HTR-8/SVneo (cell line): Measurements from ENCODE around the gene ELF4.
"Not testable (repeated sequence)": the region's sequence is repeated elsewhere in the genome, so short reads cannot be mapped to it uniquely, and the experiment has no call there.

ENCODE experiments used
- DNase-seq: peaks from one replicate; pipeline ENCODE4 v3.0.0; 2011; ENCODE audit warnings: low spot score, mixed read lengths; ENCODE audit not compliant: insufficient read length
- FAIRE-seq: peaks from 2 replicates; lab custom pipeline; 2011; peaks lifted over from hg19 to GRCh38; lab: Jason Lieb, UNC

ELF4 gene

DNA sequence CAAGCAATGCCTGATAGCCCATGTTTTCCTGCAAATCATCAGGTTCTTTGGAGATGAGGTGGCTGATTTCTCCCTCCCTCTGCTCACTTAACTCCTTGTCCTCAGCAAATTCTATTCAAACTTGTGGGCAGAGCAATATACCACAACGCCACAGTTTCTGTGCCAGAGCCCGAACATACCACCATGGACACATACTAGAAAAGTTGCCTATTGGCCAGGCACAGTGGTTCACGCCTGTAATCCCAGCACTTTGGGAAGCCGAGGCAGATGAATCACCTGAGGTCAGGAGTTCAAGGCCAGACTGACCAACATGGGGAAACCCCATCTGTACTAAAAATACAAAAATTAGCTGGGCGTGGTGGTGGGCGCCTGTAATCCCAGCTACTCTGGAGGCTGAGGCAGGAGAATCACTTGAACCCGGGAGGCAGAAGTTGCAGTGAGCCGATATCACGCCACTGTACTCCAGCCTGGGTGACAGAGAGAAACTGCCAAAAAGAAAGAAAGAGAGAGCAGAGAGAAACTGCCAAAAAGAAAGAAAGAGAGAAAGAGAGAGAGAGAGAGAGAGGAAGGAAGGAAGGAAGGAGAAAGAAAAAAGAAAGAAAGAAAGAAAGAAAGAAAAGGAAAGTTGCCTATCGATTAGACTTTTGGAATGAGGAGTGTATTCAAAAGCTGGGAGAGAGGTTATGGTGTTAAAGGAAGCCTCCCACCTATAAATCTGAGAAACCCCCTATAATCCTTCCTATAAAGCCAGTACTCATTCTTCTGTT lies 5.0 kb upstream of the ELF4 start:
- not testable (repeated sequence) for DNase-seq, FAIRE-seq

DNA sequence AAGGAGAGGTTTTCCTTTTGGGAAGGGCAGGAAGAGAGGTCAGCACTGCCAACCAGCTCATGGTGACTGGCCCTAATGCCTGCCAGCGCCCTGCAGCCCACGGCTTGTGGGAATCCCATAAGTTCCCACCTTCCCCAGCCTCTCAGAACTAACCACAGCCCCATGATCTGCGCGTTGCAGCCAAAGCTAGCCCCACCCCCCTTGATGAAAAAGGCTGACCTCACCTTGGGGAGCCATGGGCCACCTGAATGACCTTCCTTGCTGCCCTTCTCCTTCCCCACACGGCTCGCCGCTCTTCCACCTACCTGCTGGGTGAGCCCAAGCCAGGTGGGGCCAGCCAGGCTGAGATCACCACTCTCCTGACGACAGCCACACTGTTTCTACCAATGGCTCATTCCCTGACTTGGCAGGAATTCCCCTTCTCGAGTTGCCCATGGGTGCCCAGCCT lies 3.9 kb upstream of the ELF4 start:
- FAIRE-seq (no peak), DNase-seq (no peak)

DNA sequence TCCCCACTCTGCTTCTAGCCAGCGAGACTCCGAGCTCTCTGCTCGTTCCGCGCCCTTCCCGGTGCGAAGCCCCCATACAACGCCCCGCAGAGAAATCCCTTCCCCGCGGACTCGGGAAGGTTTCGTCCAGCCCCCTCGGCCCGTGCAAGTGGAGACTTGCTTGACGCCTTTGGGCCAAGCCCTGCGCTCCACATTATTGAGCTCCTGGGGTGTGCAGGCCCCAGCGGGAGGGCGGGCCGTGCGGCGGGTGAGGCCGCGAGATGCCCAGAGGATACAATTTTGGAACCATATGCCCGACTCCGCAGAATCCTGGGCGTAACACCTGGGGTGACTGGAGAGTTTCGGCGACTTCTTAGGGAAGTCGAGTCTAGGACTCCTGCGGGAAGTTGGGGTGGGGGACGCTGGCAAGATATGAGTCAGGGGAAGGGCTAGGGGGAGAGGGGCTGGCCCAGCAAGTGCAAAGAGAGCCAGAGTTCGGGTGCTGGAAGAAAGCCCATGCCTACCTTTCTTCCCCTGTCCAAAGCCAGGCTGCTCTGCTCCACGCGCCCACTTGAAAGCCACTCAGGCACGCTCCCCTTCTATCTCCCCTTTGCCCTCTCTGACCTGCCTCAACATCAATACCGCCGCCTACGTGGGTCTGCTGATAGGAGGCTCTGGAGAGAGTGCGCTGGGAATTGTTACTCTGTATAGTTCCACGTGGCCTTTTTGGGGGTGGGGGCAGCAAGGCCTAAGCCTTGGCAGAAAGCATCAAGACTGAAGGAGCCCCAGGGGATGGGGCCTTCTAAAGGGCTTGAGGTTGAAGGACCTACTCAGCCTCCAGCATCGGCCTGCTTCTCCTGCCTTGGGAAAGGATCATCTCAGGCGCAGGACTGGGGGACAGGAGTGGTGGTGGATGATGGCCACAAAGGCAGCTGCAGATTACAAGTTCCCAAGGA lies 1.2 kb upstream of the ELF4 start:
- DNase-seq (no peak), FAIRE-seq (no peak)

DNA sequence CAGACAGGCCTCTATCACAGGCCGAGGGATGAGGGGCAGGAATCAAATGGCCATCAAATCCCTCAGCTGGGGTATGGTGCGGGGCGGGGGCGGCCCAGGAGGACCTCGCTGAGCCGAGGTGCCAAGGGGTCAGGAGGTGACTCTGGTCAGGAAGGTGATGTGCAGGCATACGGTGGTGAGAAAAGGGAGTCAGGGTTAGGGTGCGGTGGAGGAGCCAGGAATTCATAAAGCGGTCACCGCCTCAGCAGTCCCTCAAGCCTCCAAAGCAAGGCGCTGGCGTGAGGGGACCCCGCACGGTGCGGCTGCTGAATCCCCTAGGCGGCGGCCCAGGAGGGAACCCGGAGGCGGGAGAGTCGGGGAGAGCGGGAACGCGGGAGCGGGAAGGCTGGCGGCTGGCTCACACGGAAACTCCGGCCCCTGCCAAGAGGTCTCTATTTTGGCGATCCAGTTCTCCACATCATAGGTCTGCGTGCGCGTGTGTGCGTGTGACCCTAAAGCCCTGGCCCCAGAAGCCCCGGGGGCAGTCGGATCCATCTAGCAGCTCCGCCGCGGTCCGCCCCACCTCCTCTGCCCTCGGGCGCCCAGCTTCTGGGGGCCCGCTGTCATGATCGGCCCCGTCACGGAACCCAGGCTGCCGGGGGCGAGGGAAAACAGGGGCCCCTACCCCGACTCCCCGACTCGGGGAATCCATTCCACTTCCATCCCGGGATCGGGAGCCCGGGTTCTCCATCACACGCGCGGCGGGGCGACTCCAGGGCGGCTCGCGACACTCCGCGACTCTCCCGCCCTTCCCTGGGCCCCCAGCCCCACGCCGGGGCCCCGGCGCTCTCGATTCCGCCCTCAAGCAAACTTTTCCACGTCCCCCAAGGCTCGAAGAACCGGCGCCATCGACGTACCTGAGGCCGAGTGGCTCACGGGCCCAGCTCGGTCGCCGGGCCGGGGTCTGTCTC lies 593 bp downstream of the ELF4 start:
- FAIRE-seq: no peak
- DNase-seq: no peak

DNA sequence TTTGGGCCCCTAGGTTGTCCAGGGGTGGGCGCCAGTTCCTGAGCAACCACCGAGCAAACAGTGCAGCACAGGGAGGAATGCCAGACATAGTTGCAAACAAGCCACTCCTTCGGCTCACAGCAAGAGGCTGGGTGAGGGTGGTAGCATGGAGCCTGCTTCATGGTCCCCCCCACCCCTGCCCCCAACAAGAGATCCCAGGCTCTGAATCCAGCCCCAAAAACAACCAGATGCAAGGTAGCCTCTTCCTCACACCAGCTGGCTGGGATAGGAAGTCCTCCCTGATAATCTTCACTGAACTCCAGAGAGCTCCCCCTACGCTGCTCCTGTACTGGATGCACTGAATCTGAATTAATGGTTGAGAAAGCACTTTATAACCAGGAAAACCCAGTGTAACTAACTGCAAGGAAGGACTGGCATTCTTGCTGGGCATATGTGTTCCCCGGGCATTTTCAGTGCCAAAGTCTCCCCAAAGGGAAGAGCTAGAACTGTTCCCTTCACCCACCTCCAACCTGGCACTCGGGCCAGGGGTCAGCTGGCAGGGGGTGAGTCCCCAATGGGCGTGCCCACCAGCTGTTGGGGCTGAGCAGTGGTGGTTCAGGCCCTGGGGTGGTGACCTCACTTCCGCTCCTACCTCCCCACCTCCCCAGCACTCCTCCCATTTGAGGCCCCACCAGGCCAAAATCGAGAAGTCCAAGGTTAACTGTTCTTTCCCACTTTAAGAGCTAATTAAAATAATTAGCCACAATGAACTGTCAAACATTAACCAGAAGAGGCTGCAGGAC lies 1.5 kb downstream of the ELF4 start:
- DNase-seq (no peak), FAIRE-seq (no peak)

DNA sequence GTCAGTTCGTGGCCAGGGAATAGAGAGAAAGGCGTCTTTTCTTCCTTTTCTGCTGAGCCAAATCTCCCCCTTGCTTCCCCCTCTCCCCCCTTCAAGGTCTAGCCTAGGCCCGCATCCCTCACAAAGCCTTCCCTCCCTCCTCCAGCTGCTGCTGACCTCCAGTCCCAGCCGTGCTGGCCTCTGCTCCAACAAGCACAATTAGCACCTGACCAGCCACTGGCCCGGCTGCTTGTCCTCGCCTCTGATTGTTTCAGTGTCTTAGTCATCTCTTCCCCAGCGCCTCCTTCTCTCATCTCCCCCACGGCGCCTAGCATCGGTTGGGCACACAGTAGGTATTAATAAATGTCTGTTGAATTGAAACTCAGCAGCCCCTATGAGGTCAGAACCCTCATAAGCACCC lies 4.2 kb downstream of the ELF4 start:
- FAIRE-seq: no peak
- no peak for DNase-seq

DNA sequence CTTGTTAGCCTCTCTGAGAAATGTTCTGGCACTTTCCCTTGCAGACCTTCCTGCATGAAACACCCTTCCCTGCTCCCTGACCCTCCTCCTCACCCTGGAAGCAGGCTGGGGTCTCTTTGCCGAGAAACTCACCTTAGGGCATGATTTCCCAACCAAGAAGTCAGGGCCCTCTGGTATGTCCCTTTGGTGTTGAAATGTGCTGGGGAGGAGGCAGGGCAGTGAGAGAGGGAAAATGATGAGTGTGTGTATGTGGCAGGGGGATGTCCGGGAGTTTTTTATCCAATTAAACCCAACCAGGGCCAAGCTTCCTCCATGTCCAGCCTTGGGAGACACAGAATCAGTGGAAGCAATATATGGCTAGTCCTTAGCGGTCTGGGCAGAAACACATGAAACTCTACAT lies 5.1 kb downstream of the ELF4 start:
- DNase-seq (no peak), FAIRE-seq (no peak)

DNA sequence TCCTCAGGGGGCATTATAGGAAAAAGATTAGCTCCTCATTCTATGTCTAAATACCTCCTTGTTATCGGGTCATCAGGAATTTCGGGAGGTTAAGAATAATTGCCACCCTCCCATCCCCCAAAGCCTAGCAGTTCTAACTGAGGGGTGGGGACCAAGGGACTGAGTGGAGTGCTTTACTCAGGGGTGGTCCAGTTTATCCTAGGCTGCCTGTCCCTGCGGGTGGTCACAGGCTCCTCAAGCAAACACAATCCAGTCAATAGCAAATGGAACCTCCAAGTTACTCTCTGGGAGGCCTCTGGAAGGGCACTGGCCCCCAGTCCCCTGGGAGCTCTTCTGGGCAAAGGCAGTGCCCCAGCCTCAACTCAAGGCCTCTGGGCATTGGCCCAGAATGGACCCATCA lies 6.7 kb downstream of the ELF4 start:
- DNase-seq (no peak), FAIRE-seq (no peak)

DNA sequence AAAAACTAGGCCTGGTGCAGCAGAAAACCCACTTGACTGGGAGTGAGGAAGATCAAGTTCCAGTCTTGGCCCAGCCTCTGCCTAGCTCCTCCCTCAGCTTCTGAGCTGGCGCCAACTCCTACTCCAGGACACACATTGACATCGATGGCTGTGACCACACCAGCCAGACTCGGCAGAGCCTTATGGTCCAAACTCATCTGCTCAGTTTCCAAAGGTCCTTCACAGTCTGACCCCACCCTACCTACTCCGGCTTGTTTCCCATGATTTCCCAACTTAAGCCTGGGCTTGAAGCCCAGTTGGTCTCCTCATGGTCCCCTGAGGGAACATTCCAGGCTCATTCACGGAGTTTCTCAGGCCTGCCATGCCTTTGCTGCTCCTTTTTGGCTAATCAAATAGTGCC lies 10.1 kb downstream of the ELF4 start:
- no peak for FAIRE-seq
- no peak for DNase-seq

DNA sequence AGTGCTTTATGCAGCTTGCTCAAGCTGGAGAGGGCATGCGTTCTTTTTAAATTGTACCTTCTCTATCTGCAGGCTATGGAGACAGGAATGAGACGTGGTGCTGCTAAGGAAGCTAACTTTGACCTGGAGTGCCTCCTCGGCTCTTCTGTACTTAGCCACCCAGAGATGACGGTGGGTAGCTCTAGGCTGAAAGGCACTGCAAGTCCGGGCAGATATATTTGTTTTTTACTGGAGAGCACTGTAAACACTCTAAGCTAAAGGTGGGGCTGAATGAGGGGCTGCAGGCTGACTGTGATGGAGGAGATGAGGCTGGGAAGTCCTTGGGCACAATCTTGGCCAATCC lies 12.1 kb downstream of the ELF4 start:
- FAIRE-seq (no peak), DNase-seq (no peak)

DNA sequence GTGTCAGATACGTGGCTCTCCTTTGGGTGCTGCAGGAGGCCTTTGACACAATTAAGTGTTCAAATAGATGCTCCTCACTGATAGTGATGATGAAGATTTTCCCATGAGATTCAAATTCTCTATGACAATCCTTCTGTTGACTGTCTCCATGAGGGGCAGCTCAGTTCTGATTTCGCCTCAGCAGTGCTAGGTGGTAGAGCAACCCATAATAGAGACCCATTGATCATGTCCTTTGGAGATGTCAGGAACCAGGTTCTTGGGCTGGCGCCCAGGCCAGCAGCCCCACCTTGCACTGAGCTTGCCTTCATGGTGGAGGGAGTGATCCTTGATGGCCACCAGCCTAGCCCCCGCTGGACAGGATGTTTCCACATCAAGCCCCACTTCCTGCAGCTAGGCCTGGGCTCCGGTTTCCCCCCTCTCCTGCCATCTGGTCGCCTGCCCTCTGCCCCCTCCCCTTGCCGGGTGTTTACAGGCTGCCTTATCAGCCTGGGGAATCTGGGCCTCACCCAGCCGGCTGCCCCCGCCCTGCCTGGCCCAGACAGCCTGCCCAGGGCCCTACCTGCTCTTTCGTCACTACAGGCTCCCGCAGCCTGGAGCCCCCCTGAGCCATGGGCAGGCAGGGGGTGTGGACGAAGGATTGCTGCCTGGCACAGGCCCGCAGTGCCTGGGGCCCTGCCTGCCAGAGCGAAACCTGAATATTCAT lies 12.6 kb downstream of the ELF4 start:
- no peak for FAIRE-seq
- DNase-seq: no peak

DNA sequence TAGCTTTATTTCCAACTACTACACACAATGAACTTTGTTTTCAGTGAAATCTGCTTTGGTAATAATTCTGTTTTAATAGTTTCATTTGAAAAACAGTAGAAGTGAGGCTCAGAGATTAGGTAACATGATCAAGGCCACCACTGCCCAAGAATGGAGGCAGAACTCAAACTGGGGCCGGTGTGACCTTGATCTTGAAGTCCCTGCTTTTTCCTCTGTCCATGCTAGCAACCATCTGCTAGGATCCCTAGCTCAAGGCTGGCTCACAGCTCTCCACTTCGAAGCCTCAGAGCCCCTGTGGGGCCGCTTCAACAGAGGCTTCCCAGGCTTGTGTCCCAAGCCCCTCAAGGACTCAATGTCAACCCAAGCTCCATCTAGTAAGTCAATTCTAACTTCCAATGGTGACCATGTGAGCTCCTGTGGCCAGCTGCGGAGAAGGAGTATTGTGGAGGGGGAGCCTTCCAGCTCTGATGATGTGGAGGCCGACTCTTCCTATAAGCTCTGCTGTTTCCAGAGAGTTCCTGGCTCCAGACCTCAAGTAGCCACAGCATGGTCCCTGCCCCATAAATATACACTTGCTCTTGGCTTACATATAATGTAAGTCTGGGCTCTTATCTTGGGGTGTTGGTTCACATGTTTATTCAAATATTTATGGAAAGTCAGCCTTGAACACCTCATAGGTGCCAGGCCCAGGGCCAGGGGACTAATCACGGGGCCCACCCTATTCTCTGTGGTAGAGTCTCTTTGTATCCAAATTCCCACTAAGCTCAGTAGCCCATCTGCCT lies 14.9 kb downstream of the ELF4 start:
- DNase-seq: no peak
- no peak for FAIRE-seq

DNA sequence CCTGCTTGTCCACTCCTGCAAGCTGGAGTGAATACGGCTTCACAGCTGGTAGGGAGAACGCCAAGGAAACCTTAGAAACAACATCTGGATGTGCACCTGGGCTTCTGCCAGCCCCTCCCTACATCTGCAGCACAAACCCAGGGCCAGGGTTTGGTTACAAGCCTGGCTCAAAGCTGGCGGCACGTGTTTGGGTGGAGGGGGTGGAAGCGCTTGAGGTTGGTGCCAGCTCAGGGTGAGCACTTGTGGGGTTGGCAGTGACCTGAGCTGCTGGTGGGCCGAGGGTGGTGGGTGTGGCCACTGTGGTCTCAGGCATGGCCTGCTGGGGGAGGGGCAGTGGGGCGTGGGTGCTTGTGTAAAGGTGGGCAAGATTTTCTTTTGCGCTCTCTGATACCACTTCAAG lies 15.6 kb downstream of the ELF4 start:
- DNase-seq (no peak), FAIRE-seq (no peak)

DNA sequence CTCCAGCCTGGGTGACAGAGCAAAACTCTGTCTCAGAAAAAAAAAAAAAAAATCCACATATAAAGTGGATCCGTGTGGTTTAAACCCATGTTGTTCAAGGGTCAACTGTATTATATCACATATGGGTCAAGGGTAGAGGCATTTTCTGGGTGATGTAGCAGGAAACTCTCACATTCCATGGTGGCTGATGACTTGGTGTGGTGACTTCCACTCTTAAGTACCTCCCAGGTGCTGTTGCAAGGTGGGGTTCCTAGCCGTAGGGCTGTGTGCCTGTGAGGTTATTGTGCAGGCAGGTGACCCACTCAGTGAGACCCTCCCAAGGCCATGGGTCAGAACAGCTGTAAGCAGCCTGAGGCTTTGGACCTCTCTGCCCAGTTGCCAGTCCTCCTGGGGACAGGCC lies 17.0 kb downstream of the ELF4 start:
- FAIRE-seq (no peak), DNase-seq (no peak)

DNA sequence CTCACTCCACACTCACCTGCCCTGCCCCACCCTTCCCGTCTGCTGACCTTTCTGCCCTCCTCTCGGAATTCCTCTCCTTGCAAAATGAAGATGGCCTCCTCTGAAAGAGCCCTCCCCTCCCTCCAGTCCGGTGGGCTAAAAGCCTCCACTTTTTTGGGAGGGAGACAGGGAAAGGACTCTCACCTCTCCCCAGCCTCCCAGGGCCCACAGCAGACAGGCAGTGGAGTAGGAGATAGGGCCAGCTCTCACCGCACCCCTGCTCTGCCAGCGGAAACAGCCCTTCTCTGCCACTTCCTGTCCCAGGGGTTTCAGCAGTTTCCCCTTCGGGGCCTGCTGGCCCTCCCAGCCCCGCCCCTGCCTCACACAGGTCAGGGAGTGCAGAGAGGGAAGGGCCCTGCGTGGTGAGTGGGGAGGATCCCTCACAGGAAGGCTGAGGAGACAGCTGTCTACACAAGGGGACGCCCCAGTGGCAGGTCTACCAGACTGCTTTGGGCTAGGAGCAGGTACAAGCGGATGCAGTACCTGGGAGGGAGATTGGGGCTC lies 18.2 kb downstream of the ELF4 start:
- FAIRE-seq: no peak

DNA sequence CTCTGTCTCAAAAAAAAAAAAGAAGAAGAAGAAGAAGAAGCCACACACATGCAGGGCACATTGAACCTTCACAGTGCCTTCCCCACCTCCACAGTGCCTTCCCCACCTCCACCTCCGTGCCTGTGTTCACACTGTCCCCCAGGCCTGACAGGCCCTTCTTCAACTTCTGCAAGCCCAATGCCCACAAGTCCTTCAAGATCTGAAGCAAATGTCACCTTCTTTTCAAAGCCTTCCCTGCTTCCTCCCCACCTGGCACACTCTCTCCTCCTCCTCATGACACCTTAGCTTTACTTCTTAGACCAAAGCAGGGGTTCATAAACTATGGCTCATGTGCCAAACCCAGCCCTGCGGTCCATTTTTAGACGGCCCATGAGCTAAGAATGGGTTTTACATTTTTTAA lies 19.9 kb downstream of the ELF4 start:
- FAIRE-seq: no peak
- DNase-seq: no peak

More for the DNA sequence above, 18.2 kb downstream of the ELF4 start:
- DNase-seq: no peak

DNA sequence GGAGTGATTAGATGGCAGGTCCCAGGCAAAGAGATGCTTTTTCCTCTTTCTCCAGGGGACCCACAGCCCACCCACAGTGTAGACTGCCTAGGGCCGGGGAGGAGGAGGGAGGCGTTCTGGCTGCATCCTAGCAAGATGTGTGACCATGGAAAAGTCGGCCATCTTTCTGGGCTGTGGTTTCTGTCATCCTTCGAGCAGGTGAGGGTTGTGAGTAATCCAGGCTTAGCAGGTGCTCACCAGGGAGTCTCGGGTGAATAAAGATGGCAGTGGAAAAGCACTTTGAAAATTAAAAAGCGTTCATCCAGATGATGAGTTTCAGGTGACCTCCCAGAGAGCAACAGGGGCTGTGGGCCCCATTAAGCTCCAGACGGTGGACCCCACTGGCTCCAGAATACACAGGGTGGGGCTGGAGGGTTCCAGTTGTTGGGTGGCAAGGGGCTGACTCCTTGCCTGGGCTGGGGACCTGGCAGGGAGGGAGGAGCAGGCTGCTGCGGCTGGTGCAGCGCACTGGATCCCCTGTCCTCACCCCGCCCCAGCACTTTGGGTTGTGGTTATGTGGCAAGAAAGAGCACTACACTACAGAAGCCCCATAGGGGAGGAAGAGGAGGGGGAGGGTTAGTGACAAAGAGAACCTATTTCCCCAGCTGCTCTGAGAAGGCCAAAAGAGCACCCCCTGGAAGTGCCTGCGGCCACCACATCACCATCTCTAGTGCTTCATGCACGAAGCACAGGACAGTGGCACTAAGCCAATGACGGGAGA lies 23.7 kb downstream of the ELF4 start:
- DNase-seq: no peak
- FAIRE-seq: no peak
